Heart right ventricle (tissue), 16 donors: ENCODE data around the gene ZNF581. TPM values are rescaled to one million over a fixed set of nuclear protein-coding genes. Genes with fewer than 3 reads are reported as not detected.

Source experiments
- ATAC-seq, 8 donors: fragments of 200-7000 bp; cut with Tn5 transposase; one replicate each; pipeline ENCODE4 v1.9.1; 2020; ENCODE audit warnings: mild to moderate bottlenecking in 8 of 8, moderate library complexity in 8 of 8, moderate number of reproducible peaks in 1 of 8
- DNase-seq, 2 donors: peaks; one replicate each; pipeline ENCODE4 v3.0.0-alpha.2; 2020
- H3K27ac ChIP-seq, 10 donors: fragments of 200-600 bp; sonication (generic) in 2 of 10; one replicate each; pipeline versions ENCODE4 v1.5.0 to v1.8.0; 2020 to 2022; ENCODE audit warnings: mild to moderate bottlenecking in 3 of 10
- H3K27me3 ChIP-seq, 7 donors: fragments of 200-600 bp; one replicate each; pipeline ENCODE4 v1.8.0; 2021 to 2022; ENCODE audit warnings: mild to moderate bottlenecking in 2 of 7
- H3K36me3 ChIP-seq, 9 donors: fragments of 200-600 bp; sonication (generic) in 1 of 9; one replicate each; pipeline versions ENCODE4 v1.5.0 to v1.8.0; 2020 to 2022; ENCODE audit warnings: mild to moderate bottlenecking in 2 of 9
- H3K4me1 ChIP-seq, 9 donors: fragments of 200-600 bp; sonication (generic) in 1 of 9; one replicate each; pipeline versions ENCODE4 v1.5.0 to v1.8.0; 2020 to 2022; ENCODE audit warnings: mild to moderate bottlenecking in 4 of 9
- H3K4me3 ChIP-seq, 10 donors: fragments of 200-600 bp; sonication (generic) in 2 of 10; one replicate each; pipeline versions ENCODE4 v1.5.0 to v1.8.0; 2020 to 2022; ENCODE audit warnings: mild to moderate bottlenecking in 7 of 10, moderate library complexity in 2 of 10
- H3K9me3 ChIP-seq, 11 donors: fragments of 200-600 bp in 10 of 11; sonication (generic) in 2 of 11; one replicate each; pipeline versions ENCODE4 v1.5.0 to v1.8.0; 2013 to 2022; ENCODE audit warnings: mild to moderate bottlenecking in 2 of 11, control low read depth in 1 of 11, moderate library complexity in 1 of 11
- WGBS, 2 donors: extraction: QIAGEN DNeasy Blood & Tissue Kit; methylation state at CpG; one replicate each; pipeline ENCODE4 v1.1.7; 2013; ENCODE audit warnings: inconsistent platforms in 1 of 2; 5-methylcytosine and 5-hydroxymethylcytosine counted together
- intact Hi-C, 10 donors: fragments of 100-400 bp; cut with DNase I; formaldehyde crosslinking; loops; one replicate each; pipeline versions ENCODE4 v1.11.1 to v1.14.2; 2022
- polyA plus RNA-seq, 2 donors: library from polyadenylated mRNA; stranded (reverse); fragments of 200-250 nt; gene quantifications; one replicate each; pipeline ENCODE4 v1.2.3, GENCODE V29; 2013
- total RNA-seq, 10 donors: library from RNA; stranded (reverse); fragmentation: NEBNext Ultra II Directional in 3 of 10; extraction: Animal tissue kit (Norgen Biotek cat#: 25700) in 3 of 10; gene quantifications; one replicate each; pipeline versions ENCODE4 v1.2.1 to v1.2.4, GENCODE V29; 2021 to 2023
- TF ChIP-seq, protein P1 (sequence below), 9 donors: fragments of 200-600 bp; sonication (generic) in 2 of 9; IDR thresholded peaks; one replicate each; pipeline versions ENCODE4 v1.5.0 to v1.8.0; 2021 to 2022; ENCODE audit warnings: antibody characterized with exemption in 9 of 9, mild to moderate bottlenecking in 5 of 9, moderate library complexity in 1 of 9
- donor health status: Arrhythmogenic right ventricular cardiomyopathy.
- donor health status: ischemic (EF 13 %, LVEDD 7.1; RV severe dilation, severe dysfunction).
- donor health status: healthy with polysubstance abuse.
- donor health status: DM: no; HTN: yes; CAD: no.
- donor health status: DM: no; HTN: no; CAD: no.
- donor health status: ischemic (EF 25% LVEDD 6.9; RV normal size, moderate dysfunction).
- donor health status: ischemic (EF 25% LVEDD 5.7; RV mildly dilated, moderate dysfunction).
- donor health status: healthy.
- donor health status: DM: yes; HTN: yes; CAD: no.
- donor health status: Ischemic cardiomyopathy.
- donor health status: ischemic (EF 35%, LVEDD 5.7; RV mildly dilated, moderate dysfunction).
- donor health status: nonischemic (EF 11% LVEDD 7.7; RV severe dilation, severe dysfunction).
- donor health status: DM: yes; HTN: yes; CAD: no.
- donor health status: PGD.
- donor health status: ischemic (EF 29% LVEDD 5.4; RV normal size, mild dysfunction).
- donor health status: nonischemic (EF 23%, LVEDD 6.1; RV moderate dilation, normal function).

The ZNF581 gene
- total and polyA plus RNA-seq, 12 donors, result 4.0 to 15.6 (median 6.5) TPM

DNA sequence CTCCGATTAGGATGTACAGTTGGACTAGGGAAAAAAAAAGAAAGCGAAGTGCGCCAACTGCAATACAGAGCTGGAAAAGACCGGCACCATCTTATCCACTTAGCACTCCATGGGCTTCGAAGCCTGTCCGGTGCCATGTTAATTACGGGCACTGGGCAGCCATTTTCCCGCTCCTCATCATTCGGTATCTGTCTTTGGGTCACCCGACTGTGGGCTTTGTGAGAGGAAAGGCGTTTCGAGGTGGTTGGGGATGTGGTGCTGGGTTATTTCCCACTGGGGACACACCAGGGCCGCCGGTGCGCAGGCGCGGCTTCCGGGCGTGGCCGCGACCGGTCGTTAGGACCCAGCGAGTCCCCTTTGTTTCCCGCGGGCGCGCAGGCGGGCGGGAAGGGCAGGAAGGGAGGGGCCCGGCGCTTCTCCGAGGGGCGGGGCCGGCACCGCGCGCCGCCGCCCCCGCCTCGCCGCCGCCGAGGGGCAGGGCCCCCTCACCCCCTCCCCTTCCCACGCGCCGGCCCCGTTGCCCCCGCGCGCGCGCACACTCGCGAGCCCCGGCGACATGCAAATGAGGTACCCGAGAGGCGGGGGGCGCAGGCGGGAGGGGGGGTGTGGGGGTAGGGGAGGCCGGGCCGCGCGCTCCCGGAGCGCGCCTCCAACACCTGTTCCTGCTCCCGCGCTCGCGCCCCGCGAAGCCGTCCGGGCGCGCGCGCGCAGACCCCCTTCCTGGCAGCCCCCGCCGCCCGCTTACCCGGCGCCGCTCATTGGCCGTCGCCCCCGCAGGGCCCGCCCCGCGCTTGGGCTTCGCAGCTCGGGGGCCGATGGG is 43.4 kb upstream of the ZNF581 start, which contains the start of gene ZNF524:
TSS of gene ZNF524 (plus strand) at position 447 of the 820 bp plus-strand sequence. CDS start 1,825 bp downstream, outside the sequence.
- H3K9me3 ChIP-seq, result no peaks in the 10 kb centered on the region
- WGBS, 2 donors, result 1% methylated on average over 38 to 97 of the region's 97 CpGs
- intact Hi-C loops, result loop anchor here in 4 of 10 donors (1.0 to 10.0 kb wide), 6 partner anchors 24 to 85 kb away; partner anchors contain the start of genes SBK3 (in 1 of the 4) and ZNF784 (in 1 of the 4)
- H3K27me3 ChIP-seq, result no peaks in the 10 kb centered on the region
- peak within 1 kb of the TSS; percentile 54 to 94 (median 76) for H3K4me3 ChIP-seq
- ATAC-seq, result peak; percentile 63 to 79 (median 72)
- TF ChIP-seq, protein P1, sequence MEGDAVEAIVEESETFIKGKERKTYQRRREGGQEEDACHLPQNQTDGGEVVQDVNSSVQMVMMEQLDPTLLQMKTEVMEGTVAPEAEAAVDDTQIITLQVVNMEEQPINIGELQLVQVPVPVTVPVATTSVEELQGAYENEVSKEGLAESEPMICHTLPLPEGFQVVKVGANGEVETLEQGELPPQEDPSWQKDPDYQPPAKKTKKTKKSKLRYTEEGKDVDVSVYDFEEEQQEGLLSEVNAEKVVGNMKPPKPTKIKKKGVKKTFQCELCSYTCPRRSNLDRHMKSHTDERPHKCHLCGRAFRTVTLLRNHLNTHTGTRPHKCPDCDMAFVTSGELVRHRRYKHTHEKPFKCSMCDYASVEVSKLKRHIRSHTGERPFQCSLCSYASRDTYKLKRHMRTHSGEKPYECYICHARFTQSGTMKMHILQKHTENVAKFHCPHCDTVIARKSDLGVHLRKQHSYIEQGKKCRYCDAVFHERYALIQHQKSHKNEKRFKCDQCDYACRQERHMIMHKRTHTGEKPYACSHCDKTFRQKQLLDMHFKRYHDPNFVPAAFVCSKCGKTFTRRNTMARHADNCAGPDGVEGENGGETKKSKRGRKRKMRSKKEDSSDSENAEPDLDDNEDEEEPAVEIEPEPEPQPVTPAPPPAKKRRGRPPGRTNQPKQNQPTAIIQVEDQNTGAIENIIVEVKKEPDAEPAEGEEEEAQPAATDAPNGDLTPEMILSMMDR (IDR thresholded peaks at IDR 0.05), result no peak
- peak; percentile 89 to 91 for DNase-seq
- H3K27ac ChIP-seq, result peak within 1 kb of the TSS; percentile 96 to 100 (median 98)
- H3K36me3 ChIP-seq, result peaks cover 0 to 33% (median 5%) of the 10 kb centered on the region in 9 donors
- H3K4me1 ChIP-seq, result peaks cover 4 to 34% (median 27%) of the 10 kb centered on the region in 9 donors

DNA sequence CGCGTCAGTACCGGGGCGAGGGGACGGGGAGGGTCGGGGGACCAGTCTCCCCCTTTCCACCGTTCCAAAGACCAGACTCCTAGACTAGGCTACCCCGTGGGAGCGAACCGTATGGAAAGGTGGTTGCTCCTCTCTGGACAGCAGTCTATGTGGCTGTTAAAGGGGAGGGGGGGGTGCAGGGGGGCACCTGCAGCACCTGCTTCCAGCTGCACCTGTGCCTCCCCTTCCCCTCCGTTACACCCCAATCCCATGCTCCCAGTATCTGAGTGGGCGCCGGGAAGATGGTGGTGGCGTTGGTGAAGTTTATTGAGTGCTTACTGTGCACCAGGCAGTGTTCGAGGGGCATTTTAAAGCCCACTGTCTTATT is 42.8 kb upstream of the ZNF581 start:
- intact Hi-C loops, result loop anchor here in 1 of 10 donors (10.0 kb wide), 1 partner anchor 86 kb away; no protein-coding TSS in a partner anchor
- ATAC-seq, result no peak
- Histone ChIP-seq H3K36me3 (peaks cover 0 to 27% (median 0%) of the 10 kb centered on the region in 9 donors), H3K27me3 (no peaks in the 10 kb centered on the region), H3K9me3 (no peaks in the 10 kb centered on the region), H3K4me1 (peaks cover 4 to 34% (median 27%) of the 10 kb centered on the region in 9 donors), H3K4me3 (peak overlapping the region; percentile 54 to 94 (median 76)), H3K27ac (peak overlapping the region; percentile 96 to 100 (median 98))
- WGBS, 2 donors, result 6 to 10% methylated on average over 9 to 15 of the region's 15 CpGs
- TF ChIP-seq, protein P1 (IDR thresholded peaks at IDR 0.05), result no peak
- DNase-seq, result no peak

DNA sequence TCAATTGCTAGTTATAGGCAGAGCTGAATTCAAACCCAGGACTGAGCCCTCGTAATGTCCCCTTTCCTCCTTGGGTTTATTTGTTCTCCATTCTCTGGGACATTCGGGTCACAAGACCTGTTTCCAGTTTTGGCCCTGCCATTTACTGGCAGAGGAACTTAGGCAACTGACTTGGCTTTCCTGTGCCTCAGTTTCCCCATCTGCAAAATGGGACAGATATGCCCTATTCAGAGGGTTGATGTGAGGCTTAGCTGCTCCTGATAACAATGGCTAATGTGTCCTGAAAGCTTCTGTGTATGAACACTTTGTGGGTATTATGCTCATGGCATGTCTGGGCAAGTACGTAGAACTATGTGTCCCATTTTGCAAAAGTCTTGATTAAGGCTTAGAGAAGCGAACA is 42.4 kb upstream of the ZNF581 start:
- TF ChIP-seq, protein P1 (IDR thresholded peaks at IDR 0.05), result no peak
- no peaks in the 10 kb centered on the region for H3K27me3 ChIP-seq
- DNase-seq, result no peak
- peaks cover 0 to 23% (median 0%) of the 10 kb centered on the region in 9 donors for H3K36me3 ChIP-seq
- peak overlapping the region; percentile 54 to 94 (median 76) for H3K4me3 ChIP-seq
- H3K4me1 ChIP-seq, result peaks cover 4 to 37% (median 27%) of the 10 kb centered on the region in 9 donors
- H3K27ac ChIP-seq, result peak overlapping the region; percentile 96 to 100 (median 98)
- 66 to 83% methylated on average over 4 of the region's 4 CpGs for WGBS, 2 donors
- intact Hi-C loops, result loop anchor here in 1 of 10 donors (10.0 kb wide), 1 partner anchor 86 kb away; no protein-coding TSS in a partner anchor
- H3K9me3 ChIP-seq, result no peaks in the 10 kb centered on the region
- ATAC-seq, result no peak
